ENCODE data around the gene PRPF31.

Gene PRPF31

DNA sequence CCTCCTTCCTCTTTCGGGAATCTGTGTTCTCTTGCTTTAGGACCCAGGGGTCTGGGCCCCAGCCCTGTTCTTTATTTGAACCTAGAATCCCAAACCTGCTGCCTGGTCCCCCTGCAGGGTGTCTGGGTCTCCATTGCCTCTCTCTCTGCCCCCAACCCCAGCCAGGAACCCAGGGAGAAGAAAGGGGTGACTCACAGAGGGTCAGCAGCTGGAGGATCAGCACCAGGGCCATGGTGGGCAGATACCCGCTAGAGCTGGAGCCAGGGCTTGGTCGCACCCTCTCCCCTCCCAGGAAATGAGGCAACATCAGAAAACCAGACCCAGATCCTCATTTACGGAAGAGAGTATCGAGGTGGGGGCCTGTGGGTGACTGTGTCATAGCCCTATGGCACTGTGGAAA is 15.0 kb upstream of the PRPF31 start, which contains the start of gene OSCAR:
OSCAR (minus strand) TSS at position 243 of the 400 bp plus-strand sequence; CDS start at position 232, 11 bp downstream.
- peak; percentile 28 for DNase-seq
- H3K4me1 ChIP-seq = no peaks in the 10 kb centered on the region
- peaks cover 11% of the 10 kb centered on the region for H3K27me3 ChIP-seq
- no peak within 1 kb of the TSS for H3K4me3 ChIP-seq (ENCODE audit: low read depth, low read length)
- TF ChIP-seq, protein P1, sequence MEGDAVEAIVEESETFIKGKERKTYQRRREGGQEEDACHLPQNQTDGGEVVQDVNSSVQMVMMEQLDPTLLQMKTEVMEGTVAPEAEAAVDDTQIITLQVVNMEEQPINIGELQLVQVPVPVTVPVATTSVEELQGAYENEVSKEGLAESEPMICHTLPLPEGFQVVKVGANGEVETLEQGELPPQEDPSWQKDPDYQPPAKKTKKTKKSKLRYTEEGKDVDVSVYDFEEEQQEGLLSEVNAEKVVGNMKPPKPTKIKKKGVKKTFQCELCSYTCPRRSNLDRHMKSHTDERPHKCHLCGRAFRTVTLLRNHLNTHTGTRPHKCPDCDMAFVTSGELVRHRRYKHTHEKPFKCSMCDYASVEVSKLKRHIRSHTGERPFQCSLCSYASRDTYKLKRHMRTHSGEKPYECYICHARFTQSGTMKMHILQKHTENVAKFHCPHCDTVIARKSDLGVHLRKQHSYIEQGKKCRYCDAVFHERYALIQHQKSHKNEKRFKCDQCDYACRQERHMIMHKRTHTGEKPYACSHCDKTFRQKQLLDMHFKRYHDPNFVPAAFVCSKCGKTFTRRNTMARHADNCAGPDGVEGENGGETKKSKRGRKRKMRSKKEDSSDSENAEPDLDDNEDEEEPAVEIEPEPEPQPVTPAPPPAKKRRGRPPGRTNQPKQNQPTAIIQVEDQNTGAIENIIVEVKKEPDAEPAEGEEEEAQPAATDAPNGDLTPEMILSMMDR (IDR thresholded peaks at IDR 0.05; ENCODE audit: low read depth, low read length) = no peak
- H3K9me3 ChIP-seq = no peaks in the 10 kb centered on the region; the same call in 1 of the 2 replicates
- H3K36me3 ChIP-seq = no peaks in the 10 kb centered on the region; the same call in 1 of the 2 replicates

DNA sequence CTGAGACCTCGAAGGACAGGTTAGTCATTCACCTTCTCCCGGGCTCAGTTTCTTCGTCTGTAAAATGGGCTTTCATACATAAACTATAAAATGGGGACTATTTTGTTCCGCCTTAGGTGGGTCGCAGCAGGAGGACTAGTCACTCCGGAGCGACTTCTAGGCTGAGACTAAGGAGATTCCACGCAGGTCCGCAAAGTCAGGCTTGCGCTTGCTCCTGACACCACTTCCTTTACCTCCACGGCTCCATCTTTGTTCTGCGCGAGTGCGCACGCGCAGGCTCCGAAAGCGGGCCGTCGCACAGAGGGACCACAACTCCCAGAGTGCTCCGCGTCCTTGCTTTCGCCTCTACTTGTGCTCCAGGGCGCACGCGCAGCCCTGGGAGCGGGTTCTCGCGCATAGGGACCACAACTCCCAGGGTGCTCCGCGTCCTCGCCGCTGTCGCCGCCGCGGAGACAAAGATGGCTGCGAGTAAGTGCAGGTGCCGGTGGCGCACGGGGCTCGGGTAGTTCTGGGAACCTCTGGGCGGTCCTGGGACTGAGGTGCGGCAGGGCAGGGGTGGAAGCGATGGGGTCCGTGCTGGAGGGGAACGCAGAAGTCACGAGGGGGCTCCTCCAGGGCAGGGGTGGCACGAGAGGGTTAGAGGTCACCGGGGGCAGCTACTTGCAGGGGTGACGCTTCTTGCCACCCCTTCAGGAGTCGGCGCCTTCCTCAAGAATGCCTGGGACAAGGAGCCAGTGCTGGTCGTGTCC is 13.0 kb upstream of the PRPF31 start, which contains the start of gene NDUFA3:
NDUFA3 (plus strand) TSS at position 435 of the 749 bp plus-strand sequence; CDS start at position 459, 24 bp downstream.
- peak; percentile 98 for DNase-seq
- H3K9me3 ChIP-seq = no peaks in the 10 kb centered on the region
- no peaks in the 10 kb centered on the region for H3K27me3 ChIP-seq
- TF ChIP-seq, protein P1 (IDR thresholded peaks at IDR 0.05; ENCODE audit: low read depth, low read length) = no peak
- no peaks in the 10 kb centered on the region for H3K4me1 ChIP-seq
- peak within 1 kb of the TSS; percentile 95 for H3K4me3 ChIP-seq (ENCODE audit: low read depth, low read length)
- H3K36me3 ChIP-seq = peaks cover 20% of the 10 kb centered on the region

DNA sequence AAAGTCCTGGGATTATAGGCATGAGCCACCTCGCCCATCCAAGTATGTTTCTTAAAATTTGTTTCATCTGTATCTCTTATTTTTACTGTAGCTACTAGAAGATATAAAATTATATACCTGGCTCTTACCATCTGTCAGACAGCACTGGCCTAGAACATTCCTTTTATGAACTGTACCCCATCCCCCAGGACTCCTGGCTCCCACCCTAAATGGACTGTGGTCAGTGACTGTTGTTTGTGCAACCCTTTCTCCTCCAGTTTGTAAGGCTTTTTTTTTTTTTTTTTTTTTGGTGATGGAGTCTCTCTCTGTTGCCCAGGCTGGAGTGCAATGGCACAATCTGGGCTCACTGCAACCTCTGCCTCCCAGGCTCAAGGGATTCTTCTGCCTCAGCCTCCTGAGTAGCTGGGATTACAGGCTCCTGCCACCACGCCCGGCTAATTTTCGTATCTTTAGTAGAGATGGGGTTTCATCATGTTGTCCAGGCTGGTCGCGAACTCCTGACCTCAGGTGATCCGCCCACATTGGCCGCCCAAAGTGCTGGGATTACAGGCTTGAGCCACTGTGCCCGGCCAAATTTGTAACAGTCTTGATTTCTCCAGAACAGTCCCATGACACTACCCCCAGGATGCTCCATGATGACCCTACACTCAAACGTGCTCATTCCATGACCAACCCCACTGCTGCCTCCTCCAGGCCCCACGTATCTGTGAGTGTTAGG is 10.4 kb upstream of the PRPF31 start:
- Histone ChIP-seq H3K36me3 (peaks cover 43% of the 10 kb centered on the region), H3K4me3 (ENCODE audit: low read depth, low read length) (no peak overlapping the region), H3K9me3 (no peaks in the 10 kb centered on the region), H3K27me3 (no peaks in the 10 kb centered on the region), H3K4me1 (no peaks in the 10 kb centered on the region)
- no peak for DNase-seq
- TF ChIP-seq, protein P1 (IDR thresholded peaks at IDR 0.05; ENCODE audit: low read depth, low read length) = no peak

DNA sequence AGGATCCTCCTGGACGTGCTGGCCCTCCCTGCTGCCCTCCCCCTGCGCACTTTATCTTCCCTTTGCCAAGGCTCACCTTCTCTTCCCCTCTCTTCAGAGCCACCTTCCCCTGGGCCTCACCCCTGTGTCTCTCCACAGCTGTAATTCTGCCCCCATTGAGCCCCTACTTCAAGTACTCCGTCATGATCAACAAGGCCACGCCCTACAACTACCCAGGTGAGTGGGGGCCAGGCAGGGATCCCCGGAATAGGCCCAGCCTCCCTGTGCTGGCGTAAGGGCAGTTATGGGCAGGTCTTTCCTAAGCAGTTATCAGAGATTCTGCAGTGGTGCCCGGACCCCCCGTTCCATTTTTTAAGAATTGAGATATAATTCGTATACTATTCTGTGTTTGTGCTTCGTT is 9.8 kb upstream of the PRPF31 start:
- TF ChIP-seq, protein P1 (IDR thresholded peaks at IDR 0.05; ENCODE audit: low read depth, low read length) = no peak
- peaks cover 48% of the 10 kb centered on the region for H3K36me3 ChIP-seq

DNA sequence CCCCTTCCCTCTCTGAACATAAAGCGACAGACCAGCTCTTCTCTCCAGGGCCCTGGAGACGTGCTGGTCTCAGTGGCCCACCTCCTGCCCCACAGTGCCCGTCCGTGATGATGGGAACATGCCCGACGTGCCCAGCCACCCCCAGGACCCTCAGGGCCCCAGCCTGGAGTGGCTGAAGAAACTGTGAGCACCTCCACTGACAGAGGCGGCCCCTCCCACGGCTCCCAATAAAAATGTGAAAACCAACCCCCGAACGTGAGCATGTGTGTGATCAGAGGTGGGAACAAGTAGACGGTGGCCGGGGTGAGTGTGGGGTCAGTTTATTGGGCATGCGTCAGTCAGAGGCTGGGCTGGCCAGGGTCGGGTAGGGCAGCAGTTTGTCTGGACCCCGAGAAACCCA is 8.8 kb upstream of the PRPF31 start:
- Histone ChIP-seq H3K9me3 (no peaks in the 10 kb centered on the region), H3K4me3 (ENCODE audit: low read depth, low read length) (no peak overlapping the region), H3K27me3 (no peaks in the 10 kb centered on the region), H3K36me3 (peaks cover 52% of the 10 kb centered on the region), H3K4me1 (no peaks in the 10 kb centered on the region)
- no peak for DNase-seq
- TF ChIP-seq, protein P1 (IDR thresholded peaks at IDR 0.05; ENCODE audit: low read depth, low read length) = no peak

More for the DNA sequence above, 9.8 kb upstream of the PRPF31 start:
- Histone ChIP-seq H3K9me3 (no peaks in the 10 kb centered on the region), H3K4me3 (ENCODE audit: low read depth, low read length) (no peak overlapping the region), H3K27me3 (no peaks in the 10 kb centered on the region), H3K4me1 (no peaks in the 10 kb centered on the region)
- DNase-seq = no peak

Measured in BE2C (cell line).